Measurements from ENCODE around the gene TMOD2.

Gene TMOD2

DNA sequence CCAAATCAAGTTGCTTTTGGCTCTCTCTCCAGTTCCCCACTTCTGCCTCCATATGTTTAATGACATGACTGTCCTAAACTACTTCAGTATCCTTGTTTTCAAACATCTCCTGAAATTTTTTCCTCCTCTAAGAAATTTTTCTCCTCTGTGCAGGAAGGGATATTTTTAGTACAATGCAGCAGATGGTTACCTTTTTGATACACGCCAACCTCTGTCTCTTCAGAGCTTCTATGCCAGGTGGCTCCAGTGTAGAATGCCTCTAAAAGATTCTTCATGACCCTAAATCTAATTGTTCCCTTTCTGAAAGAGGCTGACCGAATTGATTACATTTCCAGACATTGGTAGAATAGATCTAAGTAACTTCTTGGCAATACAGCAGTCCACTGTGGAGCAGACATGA lies 111.7 kb downstream of the TMOD2 start:
- no peak for DNase-seq

DNA sequence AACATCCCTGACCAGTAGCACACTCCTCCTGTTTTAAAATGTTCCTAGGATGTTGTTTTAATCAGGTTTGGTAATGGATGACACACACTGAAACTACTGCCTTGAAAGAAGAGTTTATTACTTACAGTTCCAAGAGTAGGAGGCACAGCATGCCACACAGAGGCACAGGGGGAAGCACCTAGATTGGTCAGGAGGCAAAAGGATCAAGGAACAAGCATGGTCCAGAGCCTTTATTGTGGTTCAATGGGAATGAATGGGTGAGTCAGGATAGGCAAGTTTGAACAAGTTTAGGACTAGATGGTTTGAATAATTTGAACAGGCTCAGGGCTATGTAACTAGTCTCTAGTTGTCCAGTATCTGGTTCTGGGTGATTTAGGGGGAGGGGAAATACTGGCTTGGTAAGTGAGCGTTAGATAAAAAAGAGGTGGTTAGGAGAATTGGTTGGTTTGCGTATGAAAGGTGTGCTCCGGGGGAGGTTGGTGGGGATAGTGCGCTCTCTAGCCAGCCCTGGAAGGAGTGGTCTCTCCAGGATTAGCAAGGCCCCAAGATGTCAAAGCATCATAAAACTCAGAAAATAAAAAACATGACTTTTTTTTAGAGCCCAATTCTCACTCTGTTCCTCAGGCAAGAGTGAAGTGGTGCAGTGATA lies 113.1 kb downstream of the TMOD2 start:
- no peak for DNase-seq

DNA sequence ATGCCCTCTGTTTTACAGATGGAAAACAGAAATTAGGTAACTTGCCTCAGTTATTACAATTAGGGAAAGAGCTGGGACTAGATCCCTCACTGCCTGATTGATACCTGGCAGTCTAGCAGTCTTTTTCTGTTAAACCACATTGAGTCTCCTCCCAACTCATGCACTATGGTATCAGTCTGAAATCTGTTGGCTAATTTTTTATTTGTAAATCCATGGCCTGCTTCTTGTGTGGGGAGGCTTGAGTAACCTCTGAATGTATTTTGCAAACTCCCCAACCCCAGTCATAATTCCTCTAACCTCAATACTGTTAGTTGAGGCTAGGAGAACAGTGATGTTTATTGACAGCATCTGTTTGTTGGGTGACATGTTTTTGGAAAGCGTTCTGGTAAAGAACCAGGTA lies 113.9 kb downstream of the TMOD2 start:
- no peak for DNase-seq
